Body of pancreas (tissue), 4 donors: ENCODE data around the gene NXPH3. TPM values are rescaled to one million over a fixed set of nuclear protein-coding genes. Genes with fewer than 3 reads are reported as not detected.

Experiments used
- ATAC-seq: fragments of 150-250 bp; one replicate; pipeline ENCODE4 v1.9.1; 2016
- DNase-seq, 4 donors: peaks; one replicate each; pipeline ENCODE4 v3.0.0-alpha.2; 2019
- H3K27ac ChIP-seq, 4 donors: fragments of 200-600 bp; sonication (generic); 1 replicate in 3 of 4; 2 replicates in 1 of 4; pipeline versions ENCODE4 v1.5.1 to v1.6.1; 2016 to 2019; ENCODE audit warnings: mild to moderate bottlenecking in 1 of 4, mixed read lengths in 1 of 4, moderate library complexity in 1 of 4
- H3K27me3 ChIP-seq, 2 donors: fragments of 200-600 bp; sonication (generic); one replicate each; pipeline ENCODE4 v1.6.0; 2016; ENCODE audit warnings: mild to moderate bottlenecking in 1 of 2
- H3K36me3 ChIP-seq, 2 donors: fragments of 200-600 bp; sonication (generic); replicated peaks in 1 of 2; 2 replicates each; pipeline ENCODE4 v1.5.1; 2016; ENCODE audit warnings: low read depth in 2 of 2; ENCODE audit not compliant: insufficient read depth in 1 of 2
- H3K4me1 ChIP-seq: fragments of 200-600 bp; sonication (generic); one replicate; pipeline ENCODE4 v1.6.0; 2016
- H3K4me3 ChIP-seq, 2 donors: fragments of 200-600 bp; sonication (generic); 1 replicate in 1 of 2; 2 replicates in 1 of 2; pipeline ENCODE4 v1.5.1; 2016 to 2019
- H3K9me3 ChIP-seq, 3 donors: fragments of 200-600 bp; sonication (generic); 1 replicate in 2 of 3; 2 replicates in 1 of 3; pipeline ENCODE4 v1.5.1; 2016
- CTCF ChIP-seq, 7 experiments: fragments of 450-650 bp in 4 of 7; fragments of 200-600 bp in 3 of 7; sonication (generic) in 3 of 7; IDR thresholded peaks; one replicate each; pipeline ENCODE4 v1.5.1; 2016 to 2019; ENCODE audit warnings: antibody characterized with exemption in 7 of 7
- POLR2A ChIP-seq, 3 donors: fragments of 450-650 bp; IDR thresholded peaks; one replicate each; pipeline ENCODE4 v1.6.1; 2016; ENCODE audit warnings: antibody characterized with exemption in 3 of 3, mild to moderate bottlenecking in 2 of 3
- WGBS, 2 donors: methylation state at CpG; one replicate each; pipeline ENCODE4 v1.1.5; 2017; 5-methylcytosine and 5-hydroxymethylcytosine counted together
- intact Hi-C: fragments of 100-400 bp; cut with DNase I; formaldehyde crosslinking; loops from one replicate; pipeline ENCODE4 v1.15.1; 2023
- total RNA-seq, 2 donors: library from RNA; depleted of rRNA; stranded (reverse); fragments of >200 nt; gene quantifications; one replicate each; pipeline ENCODE4 v1.1.0, GENCODE V29; 2016

NXPH3 gene
- total RNA-seq, 2 donors from 2014 or later: 0.78 to 0.99 TPM

DNA sequence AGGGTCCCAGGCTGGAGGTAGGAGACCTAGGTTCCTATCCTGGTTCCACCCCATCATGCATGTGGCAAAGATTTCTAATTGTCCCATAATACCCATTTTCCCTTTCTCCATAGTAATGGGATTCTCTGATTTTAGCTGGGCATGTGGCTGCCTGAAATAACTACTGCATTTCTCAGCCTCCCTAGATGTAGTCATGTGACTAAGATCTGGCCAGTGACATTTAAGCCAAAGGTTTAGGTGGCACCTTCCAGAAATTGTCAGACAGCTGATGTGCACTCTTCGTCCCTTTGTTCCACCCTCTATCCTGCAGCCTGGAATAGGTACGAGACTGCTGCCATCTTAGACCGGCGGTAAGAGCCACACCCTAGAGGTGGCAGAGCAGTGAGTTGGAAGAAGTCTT, 8.2 kb downstream of the NXPH3 start:
- Histone ChIP-seq H3K27me3 (no peaks in the 10 kb centered on the region), H3K27ac (no peak overlapping the region), H3K4me3 (no peak overlapping the region), H3K9me3 (no peaks in the 10 kb centered on the region), H3K36me3 (no peaks in the 10 kb centered on the region), H3K4me1 (no peaks in the 10 kb centered on the region)
- ATAC-seq (no peak), DNase-seq (no peak)
- TF ChIP-seq POLR2A (IDR thresholded peaks at IDR 0.05) (no peak), CTCF (IDR thresholded peaks at IDR 0.05) (no peak)
- 83 to 96% methylated on average over 4 of the region's 4 CpGs for WGBS, 2 donors
- intact Hi-C loops: no loop called here

GRCh38 chr17:49585422-49586027, 9.9 kb downstream of the NXPH3 start:
- TF ChIP-seq POLR2A (IDR thresholded peaks at IDR 0.05) (no peak), CTCF (IDR thresholded peaks at IDR 0.05) (no peak)
- ATAC-seq (no peak), DNase-seq (no peak)
- intact Hi-C loops: no loop called here
- 54 to 78% methylated on average over 3 of the region's 3 CpGs for WGBS, 2 donors
- H3K4me1 ChIP-seq: no peaks in the 10 kb centered on the region
- no peak overlapping the region for H3K27ac ChIP-seq
- no peaks in the 10 kb centered on the region for H3K36me3 ChIP-seq
- no peak overlapping the region for H3K4me3 ChIP-seq
- H3K27me3 ChIP-seq: no peaks in the 10 kb centered on the region
- no peaks in the 10 kb centered on the region for H3K9me3 ChIP-seq

DNA sequence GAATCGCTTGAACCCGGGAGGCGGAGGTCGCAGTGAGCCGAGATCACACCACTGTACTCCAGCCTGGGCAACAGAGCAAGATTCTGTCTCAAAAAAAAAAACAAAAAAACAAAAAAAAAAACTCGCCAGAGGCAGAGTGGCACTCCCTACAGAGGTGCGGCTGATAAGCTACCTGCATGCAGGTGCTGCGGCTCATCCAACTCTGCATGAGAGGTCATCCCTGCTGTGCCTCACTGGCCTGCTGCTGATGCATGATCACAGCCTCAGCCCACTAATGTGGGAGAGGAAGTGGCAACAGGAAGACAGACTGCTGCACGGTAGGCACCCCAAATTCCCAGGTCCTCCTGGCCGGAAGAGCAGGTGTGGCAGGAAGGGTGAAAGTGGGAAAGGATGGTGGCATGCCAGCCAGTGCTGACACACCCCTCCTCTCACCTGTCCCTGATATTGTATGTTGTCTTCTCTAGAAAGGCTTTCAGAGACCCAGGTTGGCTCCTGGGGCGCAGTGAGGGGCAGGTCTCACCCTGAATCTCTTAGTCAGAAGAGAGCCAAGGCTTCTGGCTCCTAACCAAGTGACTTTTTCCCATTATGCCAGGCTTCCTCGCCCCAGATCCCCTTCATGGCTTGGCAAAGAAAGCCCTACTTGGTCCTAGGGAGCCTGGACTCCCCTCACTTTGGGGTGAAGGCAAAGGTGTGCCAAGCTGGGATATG, 11.8 kb downstream of the NXPH3 start:
- 90 to 91% methylated on average over 11 to 12 of the region's 12 CpGs for WGBS, 2 donors
- Histone ChIP-seq H3K27me3 (no peaks in the 10 kb centered on the region), H3K4me1 (no peaks in the 10 kb centered on the region), H3K9me3 (no peaks in the 10 kb centered on the region), H3K36me3 (no peaks in the 10 kb centered on the region), H3K27ac (no peak overlapping the region), H3K4me3 (no peak overlapping the region)
- ATAC-seq: no peak
- intact Hi-C loops: no loop called here
- TF ChIP-seq POLR2A (IDR thresholded peaks at IDR 0.05) (no peak), CTCF (IDR thresholded peaks at IDR 0.05) (no peak)
- no peak for DNase-seq

DNA sequence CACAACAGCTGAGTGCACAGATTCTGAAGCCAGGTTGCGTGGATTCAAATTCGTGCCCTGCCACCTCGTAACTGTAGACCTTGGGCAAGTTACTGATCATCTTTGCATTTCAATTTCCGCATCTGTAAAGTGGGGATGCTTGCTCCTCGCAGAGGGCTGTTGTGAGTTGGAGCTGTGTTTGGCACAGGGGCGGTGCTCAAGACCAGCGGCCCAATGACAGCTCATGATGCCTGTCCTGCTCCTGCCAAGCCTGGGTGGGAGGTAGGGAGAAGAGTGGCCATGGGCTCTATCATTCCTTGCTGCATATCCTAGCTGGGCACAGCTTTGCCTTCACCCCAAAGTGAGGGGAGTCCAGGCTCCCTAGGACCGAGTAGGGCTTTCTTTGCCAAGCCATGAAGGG, 12.6 kb downstream of the NXPH3 start:
- ATAC-seq: no peak

More for the DNA sequence above, 12.6 kb downstream of the NXPH3 start:
- TF ChIP-seq POLR2A (IDR thresholded peaks at IDR 0.05): no peak
- TF ChIP-seq CTCF (IDR thresholded peaks at IDR 0.05): no peak
- Histone ChIP-seq H3K36me3 (no peaks in the 10 kb centered on the region), H3K4me3 (no peak overlapping the region), H3K9me3 (no peaks in the 10 kb centered on the region), H3K27ac (no peak overlapping the region), H3K4me1 (no peaks in the 10 kb centered on the region), H3K27me3 (no peaks in the 10 kb centered on the region)
- 82 to 92% methylated on average over 8 of the region's 8 CpGs for WGBS, 2 donors
- intact Hi-C loops: no loop called here
- DNase-seq: no peak
